Lower leg skin (tissue), 3 donors: ENCODE measurements around the gene ASPG.

Experiments
- CTCF ChIP-seq, 3 donors: fragments of 450-650 bp; IDR thresholded peaks; one replicate each; pipeline ENCODE4 v1.5.1; 2016; ENCODE audit warnings: antibody characterized with exemption in 3 of 3, mild to moderate bottlenecking in 3 of 3, moderate library complexity in 2 of 3
- POLR2A ChIP-seq, 2 donors: fragments of 450-650 bp; IDR thresholded peaks; one replicate each; pipeline ENCODE4 v1.6.1; 2016 to 2017; ENCODE audit warnings: antibody characterized with exemption in 2 of 2, mild to moderate bottlenecking in 1 of 2, moderate library complexity in 1 of 2

DNA sequence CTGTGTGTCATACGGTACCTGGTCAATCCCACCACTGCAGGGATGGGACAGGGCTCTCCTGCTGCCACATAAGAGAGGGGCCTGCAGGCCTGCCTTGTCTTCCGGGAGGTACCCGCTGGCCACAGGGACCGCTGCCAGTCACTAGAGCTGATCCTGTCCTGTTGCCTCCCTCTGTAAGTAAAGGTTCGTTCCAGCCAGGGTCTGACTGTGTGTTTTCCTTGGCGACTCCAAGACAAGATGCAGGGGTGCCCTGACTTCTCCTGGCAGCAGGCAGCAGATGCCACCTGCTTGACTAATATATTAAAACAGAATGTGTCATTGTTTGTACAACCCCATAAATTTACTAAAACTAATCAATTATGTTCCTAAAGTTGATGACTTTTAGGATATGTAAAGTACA lies 41.5 kb upstream of the ASPG start:
- no peak for TF ChIP-seq CTCF (IDR thresholded peaks at IDR 0.05)
- no peak for TF ChIP-seq POLR2A (IDR thresholded peaks at IDR 0.05)
